Gastroesophageal sphincter (tissue), 4 donors: ENCODE data around the gene MAP4K4. TPM values are rescaled to one million over a fixed set of nuclear protein-coding genes. Genes with fewer than 3 reads are reported as not detected.

ENCODE experiments used
- ATAC-seq: fragments of 150-250 bp; one replicate; pipeline ENCODE4 v1.9.1; 2016; ENCODE audit warnings: mild to moderate bottlenecking, moderate library complexity
- H3K27ac ChIP-seq, 4 donors: fragments of 200-600 bp; sonication (generic) in 3 of 4; 1 replicate in 3 of 4; 2 replicates in 1 of 4; pipeline ENCODE4 v1.5.1; 2016 to 2019
- H3K27me3 ChIP-seq: fragments of 200-600 bp; sonication (generic); one replicate; pipeline ENCODE4 v1.5.1; 2019
- H3K36me3 ChIP-seq, 2 donors: fragments of 200-600 bp; sonication (generic); one replicate each; pipeline ENCODE4 v1.5.1; 2019; ENCODE audit warnings: control low read depth in 1 of 2
- H3K4me1 ChIP-seq, 3 donors: fragments of 200-600 bp; sonication (generic); 1 replicate in 2 of 3; 2 replicates in 1 of 3; pipeline ENCODE4 v1.5.1; 2016 to 2019; ENCODE audit warnings: control low read depth in 2 of 3
- H3K4me3 ChIP-seq, 2 donors: fragments of 200-600 bp; sonication (generic); one replicate each; pipeline ENCODE4 v1.5.1; 2019; ENCODE audit warnings: mild to moderate bottlenecking in 1 of 2, moderate library complexity in 1 of 2
- H3K9me3 ChIP-seq, 3 donors: fragments of 200-600 bp; sonication (generic); one replicate each; pipeline ENCODE4 v1.5.1; 2017 to 2019; ENCODE audit warnings: control low read depth in 2 of 3
- CTCF ChIP-seq, 4 experiments: fragments of 200-600 bp in 2 of 4; fragments of 450-650 bp in 2 of 4; sonication (generic) in 1 of 4; IDR thresholded peaks; one replicate each; pipeline ENCODE4 v1.5.1; 2017 to 2019; ENCODE audit warnings: antibody characterized with exemption in 4 of 4, mild to moderate bottlenecking in 2 of 4, moderate library complexity in 2 of 4
- EP300 ChIP-seq: sonication (generic); formaldehyde crosslinking; IDR thresholded peaks from one replicate; pipeline ENCODE4 v1.6.1; 2017; ENCODE audit warnings: antibody characterized with exemption, mild to moderate bottlenecking
- POLR2A ChIP-seq, 2 donors: fragments of 450-650 bp; IDR thresholded peaks; one replicate each; pipeline ENCODE4 v1.6.1; 2017; ENCODE audit warnings: antibody characterized with exemption in 2 of 2, mild to moderate bottlenecking in 2 of 2, moderate library complexity in 1 of 2
- POLR2AphosphoS5 ChIP-seq: sonication (generic); formaldehyde crosslinking; IDR thresholded peaks from one replicate; pipeline ENCODE4 v1.6.1; 2017; ENCODE audit warnings: antibody characterized with exemption
- WGBS, 2 donors: methylation state at CpG; one replicate each; pipeline ENCODE4 v1.1.5; 2018; ENCODE audit warnings: low coverage in 1 of 2; 5-methylcytosine and 5-hydroxymethylcytosine counted together
- total RNA-seq, 4 donors: library from RNA; depleted of rRNA; stranded (reverse); fragments of >200 nt; gene quantifications; one replicate each; pipeline ENCODE4 v1.1.0, GENCODE V29; 2016

Gene MAP4K4
- total RNA-seq, 4 donors from 2014 or later, result 35.8 to 59.5 (median 48.9) TPM

DNA sequence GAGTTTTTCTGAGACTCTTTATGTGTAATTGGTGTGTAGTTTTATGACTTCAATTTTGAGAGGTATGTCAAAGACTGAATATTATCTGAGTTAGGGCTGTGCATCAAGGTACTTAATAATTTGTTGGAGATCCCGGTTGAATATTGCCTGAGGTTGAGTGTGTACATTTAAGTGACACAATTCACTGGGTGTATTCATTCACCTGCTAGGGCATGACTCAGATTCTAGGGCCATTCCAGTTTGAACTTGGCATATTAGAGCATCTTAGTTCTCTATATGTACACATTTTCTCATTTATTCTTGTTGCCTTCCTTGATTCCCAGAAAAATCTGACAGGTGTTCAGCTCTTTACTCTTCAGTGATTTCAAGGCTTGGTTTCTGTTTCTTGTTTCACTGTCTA is 12.5 kb downstream of the MAP4K4 start:
- Histone ChIP-seq H3K36me3 (no peaks in the 10 kb centered on the region), H3K27me3 (no peaks in the 10 kb centered on the region), H3K9me3 (no peaks in the 10 kb centered on the region), H3K4me3 (no peak overlapping the region), H3K4me1 (peaks cover 8 to 81% (median 17%) of the 10 kb centered on the region in 3 donors), H3K27ac (no peak overlapping the region)
- ATAC-seq, result no peak
- no peak for TF ChIP-seq POLR2AphosphoS5
- no peak for TF ChIP-seq CTCF (IDR thresholded peaks at IDR 0.05)
- no peak for TF ChIP-seq EP300
- TF ChIP-seq POLR2A (IDR thresholded peaks at IDR 0.05), result no peak
- WGBS, 2 donors, result 29 to 72% methylated on average over 1 of the region's 1 CpG

GRCh38 chr2:101710471-101711318 is 13.2 kb downstream of the MAP4K4 start:
- no peaks in the 10 kb centered on the region for H3K36me3 ChIP-seq
- H3K9me3 ChIP-seq, result no peaks in the 10 kb centered on the region
- WGBS, 2 donors, result 42 to 49% methylated on average over 5 to 7 of the region's 7 CpGs
- no peak overlapping the region for H3K4me3 ChIP-seq
- peaks cover 8 to 79% (median 17%) of the 10 kb centered on the region in 3 donors for H3K4me1 ChIP-seq
- TF ChIP-seq POLR2A (IDR thresholded peaks at IDR 0.05) (no peak), CTCF (IDR thresholded peaks at IDR 0.05) (no peak), POLR2AphosphoS5 (no peak), EP300 (no peak)
- no peaks in the 10 kb centered on the region for H3K27me3 ChIP-seq
- no peak for ATAC-seq
- H3K27ac ChIP-seq, result no peak overlapping the region

GRCh38 chr2:101714118-101714517 is 16.6 kb downstream of the MAP4K4 start:
- Histone ChIP-seq H3K36me3 (no peaks in the 10 kb centered on the region), H3K27me3 (no peaks in the 10 kb centered on the region), H3K9me3 (no peaks in the 10 kb centered on the region), H3K27ac (no peak overlapping the region), H3K4me3 (no peak overlapping the region), H3K4me1 (peaks cover 5 to 77% (median 16%) of the 10 kb centered on the region in 3 donors)
- ATAC-seq, result no peak
- TF ChIP-seq CTCF (IDR thresholded peaks at IDR 0.05) (no peak), EP300 (no peak), POLR2AphosphoS5 (no peak), POLR2A (IDR thresholded peaks at IDR 0.05) (no peak)
- 68 to 69% methylated on average over 3 of the region's 3 CpGs for WGBS, 2 donors

DNA sequence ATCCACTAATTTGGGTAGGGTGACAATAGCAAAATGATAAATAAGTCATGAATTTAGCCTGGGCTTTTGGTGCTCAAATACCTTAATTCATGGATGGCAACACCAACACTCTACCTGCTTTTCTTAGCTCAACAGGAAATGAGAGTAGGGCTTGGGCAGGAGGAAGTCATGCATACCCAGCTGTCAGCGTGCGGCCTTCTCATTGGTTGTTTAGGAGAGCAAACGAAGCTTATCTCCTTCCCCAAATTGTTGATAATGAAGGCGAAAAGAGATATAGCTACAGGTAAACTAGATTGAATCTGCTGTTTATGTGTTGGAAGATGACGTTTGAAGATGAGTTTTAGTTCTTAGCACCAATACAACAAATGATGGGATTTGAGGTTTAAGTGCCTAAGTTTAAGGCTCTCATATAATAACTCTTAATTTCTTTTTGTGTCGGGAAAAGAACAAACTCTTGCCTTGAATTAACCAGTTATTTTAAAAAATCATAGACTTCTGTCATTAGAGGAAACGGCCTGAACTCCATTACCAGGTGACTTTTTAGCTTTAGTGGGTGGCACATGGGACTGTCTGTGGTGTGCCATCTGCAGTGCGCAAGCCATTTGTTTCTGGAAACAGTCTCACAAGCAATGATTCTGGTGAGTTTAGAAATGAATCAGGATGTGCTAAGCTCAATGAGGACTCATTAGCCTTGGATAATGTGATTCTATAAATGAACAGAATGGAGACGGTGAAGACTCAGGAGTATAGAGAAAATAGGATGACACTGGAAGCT is 19.8 kb downstream of the MAP4K4 start:
- no peaks in the 10 kb centered on the region for H3K27me3 ChIP-seq
- no peak overlapping the region for H3K4me3 ChIP-seq
- no peaks in the 10 kb centered on the region for H3K9me3 ChIP-seq
- H3K27ac ChIP-seq, result no peak overlapping the region
- 77 to 90% methylated on average over 9 of the region's 9 CpGs for whole genome bisulfite sequencing, 2 donors
- no peak for ATAC-seq
- TF ChIP-seq EP300, result no peak
- TF ChIP-seq POLR2A (IDR thresholded peaks at IDR 0.05), result no peak
- no peak for TF ChIP-seq CTCF (IDR thresholded peaks at IDR 0.05)
- TF ChIP-seq POLR2AphosphoS5, result no peak
- H3K4me1 ChIP-seq, result peaks cover 0 to 68% (median 0%) of the 10 kb centered on the region in 3 donors
- H3K36me3 ChIP-seq, result no peaks in the 10 kb centered on the region
